MV-4-11 (cell line): ENCODE measurements around the gene TOPAZ1.

Source experiments
- DNase-seq: peaks from one replicate; lab custom pipeline; 2025; lab: John Stamatoyannopoulos, UW

TOPAZ1 gene

DNA sequence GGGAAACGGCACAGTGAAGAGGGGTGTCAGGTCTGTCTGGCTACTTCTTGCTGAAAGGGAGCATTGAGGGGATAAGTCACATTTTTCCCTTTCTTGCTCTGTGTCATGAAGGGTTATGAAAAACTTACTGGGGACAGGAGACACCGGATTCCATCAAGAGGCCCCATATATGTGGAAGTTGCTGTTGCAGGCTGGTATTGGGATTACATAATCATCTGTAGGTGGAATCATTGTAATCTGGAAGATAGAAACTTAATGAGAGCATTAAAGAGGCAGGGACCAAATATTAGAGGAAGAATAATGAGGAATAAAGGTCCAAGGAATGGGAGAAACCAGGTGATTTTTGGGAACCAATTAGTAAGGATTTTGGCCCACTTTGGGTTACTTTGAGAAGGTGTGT lies 92.6 kb downstream of the TOPAZ1 start:
- no peak for DNase-seq

DNA sequence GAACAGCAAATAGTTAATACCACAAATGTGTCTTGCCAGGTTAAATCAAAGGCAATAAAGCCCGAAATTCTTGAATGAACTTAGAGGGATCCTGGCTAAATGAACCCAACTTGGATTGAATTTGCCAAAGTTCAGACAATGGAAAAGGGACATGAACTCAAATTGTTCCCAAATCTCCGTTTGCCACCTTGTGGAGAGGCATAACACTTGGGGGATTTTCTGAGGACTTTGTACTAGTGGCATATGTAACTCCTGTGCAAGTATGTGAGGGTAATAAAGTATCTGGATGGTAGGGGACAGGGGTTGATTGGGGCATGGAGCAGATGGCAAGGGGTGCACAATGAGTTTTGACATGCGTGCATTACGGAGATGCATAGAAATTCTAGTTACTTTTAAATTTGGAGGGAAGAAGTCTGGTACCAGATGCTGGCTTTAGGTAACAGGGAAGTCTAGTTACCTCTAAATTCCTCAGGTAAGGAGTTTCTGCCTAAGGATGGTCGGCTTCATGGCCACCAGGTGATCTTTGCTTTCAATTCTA lies 95.6 kb downstream of the TOPAZ1 start:
- DNase-seq: no peak

DNA sequence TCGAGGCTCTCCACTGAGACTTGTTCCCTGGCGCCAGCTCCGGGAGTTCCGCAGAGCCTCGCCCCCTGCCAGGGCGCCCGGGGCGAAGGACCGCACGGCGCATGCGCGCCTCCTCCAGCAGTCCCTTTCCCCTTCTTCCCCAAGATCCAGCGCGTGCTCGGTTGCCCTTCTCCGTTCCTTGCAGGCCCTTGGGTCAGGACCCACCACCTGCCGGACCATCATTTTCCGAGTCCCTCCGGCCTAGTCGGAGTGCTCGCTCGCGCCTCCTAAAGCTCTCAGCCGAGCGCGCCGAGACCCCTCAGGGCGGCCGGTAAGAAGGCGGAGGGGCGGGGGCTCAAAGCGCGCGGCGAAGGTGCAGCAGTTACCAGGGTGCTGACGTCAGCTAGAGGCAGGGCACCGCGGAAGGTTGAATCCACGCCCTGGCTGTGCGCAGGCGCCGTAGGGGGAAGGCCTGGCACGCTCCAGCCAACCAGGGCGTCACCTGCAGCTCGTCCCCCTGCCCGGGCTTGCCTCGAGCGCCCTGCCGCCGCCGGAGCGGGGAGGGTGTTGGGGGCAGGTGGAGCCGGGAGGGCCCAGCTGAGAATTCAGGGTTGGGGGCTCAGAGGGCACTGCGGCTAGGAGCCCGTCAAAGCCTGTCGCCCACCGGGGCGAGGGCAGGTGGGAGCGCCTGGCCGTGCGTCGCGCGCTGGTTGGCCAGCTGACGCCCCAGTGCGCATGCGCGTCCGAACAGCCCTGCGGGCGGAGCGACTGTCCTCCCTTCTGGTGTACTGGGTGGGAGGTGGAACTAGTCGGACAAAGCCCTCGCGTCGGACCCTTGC lies 96.5 kb downstream of the TOPAZ1 start, which contains the start of gene TCAIM:
TCAIM (plus strand) TSS at position 757 of the 818 bp plus-strand sequence. CDS start 16,017 bp downstream, outside the sequence.
- DNase-seq: peak; percentile 95

DNA sequence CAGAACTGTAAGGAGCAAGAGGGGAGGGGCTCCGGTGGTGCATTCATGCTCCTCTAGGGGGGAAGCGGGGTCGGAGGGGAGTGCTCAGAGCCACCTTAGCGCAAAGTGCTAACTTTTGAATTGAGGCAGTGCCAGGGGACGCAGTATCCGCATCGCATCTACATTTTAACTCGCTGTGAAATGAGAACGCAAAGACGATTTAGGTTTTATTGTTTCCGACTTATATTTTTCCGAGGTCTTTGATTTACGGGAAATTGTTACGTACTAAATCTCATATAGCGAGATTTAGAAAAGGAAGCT lies 97.1 kb downstream of the TOPAZ1 start:
- no peak for DNase-seq

DNA sequence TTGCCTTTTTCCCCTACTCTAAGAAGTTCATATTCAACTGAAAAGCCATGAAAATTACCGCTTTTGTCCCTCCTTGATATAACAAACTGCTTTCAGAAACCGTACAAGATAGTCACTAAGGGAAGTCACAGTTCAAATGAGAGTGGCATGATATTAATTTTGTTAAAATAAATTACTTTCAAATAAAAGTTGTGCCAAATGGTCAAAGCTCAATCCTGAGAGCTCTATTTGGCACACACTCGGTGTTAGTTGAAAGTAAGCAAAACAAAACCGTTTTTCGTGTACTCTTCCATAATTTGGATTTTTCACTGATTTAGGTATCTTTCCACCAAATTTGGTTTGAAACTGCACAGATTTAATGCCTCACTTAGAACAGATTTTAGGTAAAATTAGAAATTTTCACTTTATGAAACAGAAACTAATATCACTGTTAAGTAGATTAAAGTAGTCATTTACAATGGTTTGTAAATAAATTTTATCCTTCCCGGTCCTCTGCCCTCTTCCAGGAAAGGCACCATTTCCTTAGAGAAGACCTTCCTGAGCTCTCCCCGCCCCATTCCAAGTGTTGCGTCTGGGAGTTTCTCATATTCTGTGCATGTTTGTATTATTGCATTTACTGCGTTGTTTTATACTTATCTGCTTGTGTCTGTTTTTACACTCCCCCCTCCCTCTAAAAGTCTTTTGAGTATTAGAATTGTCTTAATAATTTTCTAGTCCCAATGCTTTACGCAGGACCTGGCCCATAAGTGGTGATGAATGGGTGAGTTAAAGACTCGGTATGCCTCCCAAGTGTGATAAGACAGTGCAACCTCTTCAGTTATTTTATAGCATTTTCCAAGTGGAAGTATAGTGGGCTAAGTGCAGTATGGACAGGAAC lies 97.7 kb downstream of the TOPAZ1 start:
- DNase-seq: no peak

DNA sequence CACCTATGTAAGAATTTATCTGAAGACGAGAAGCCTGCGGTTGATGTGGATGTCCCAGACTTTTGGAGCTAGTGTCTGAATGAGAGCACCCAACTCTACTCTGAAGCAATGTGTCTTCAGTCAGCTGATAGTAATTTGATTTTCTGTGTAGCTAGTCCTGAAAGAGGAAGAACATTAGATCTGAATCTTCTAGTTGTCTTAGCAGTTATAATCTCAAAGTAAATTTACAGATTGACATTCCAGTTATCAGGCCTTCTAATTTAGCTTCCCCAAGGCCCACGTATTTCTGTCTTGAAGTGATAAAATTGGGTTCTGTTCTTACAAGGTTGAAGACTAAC lies 98.3 kb downstream of the TOPAZ1 start:
- DNase-seq: peak; percentile 60

DNA sequence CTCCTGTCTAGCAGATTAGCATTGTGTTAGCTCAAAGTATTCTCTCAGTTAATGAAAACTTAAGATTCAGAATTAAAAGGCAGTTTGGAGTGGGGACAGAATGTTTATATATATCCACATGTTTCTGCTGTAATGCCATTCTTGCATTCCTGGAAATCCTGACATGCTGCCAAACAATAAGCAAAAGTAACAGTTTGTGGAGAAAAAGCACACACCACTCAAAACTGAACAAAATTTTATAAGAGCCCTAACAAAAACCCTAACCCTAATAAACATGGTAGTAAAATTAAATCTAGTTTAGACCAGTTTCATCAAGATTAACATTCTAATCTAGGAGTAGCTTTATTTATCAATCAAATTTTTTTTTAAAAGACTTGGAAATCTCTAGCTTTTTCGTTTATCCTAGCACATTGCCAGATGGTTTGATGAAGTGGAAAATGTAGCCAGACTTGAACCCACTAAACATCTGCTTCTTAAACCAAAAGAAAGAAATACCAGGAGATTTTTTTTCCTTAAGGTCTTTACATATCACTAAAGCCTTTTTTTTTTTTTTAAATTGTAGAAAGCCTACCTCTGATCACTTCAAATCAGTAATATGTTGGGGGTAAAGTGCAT lies 100.6 kb downstream of the TOPAZ1 start:
- no peak for DNase-seq

DNA sequence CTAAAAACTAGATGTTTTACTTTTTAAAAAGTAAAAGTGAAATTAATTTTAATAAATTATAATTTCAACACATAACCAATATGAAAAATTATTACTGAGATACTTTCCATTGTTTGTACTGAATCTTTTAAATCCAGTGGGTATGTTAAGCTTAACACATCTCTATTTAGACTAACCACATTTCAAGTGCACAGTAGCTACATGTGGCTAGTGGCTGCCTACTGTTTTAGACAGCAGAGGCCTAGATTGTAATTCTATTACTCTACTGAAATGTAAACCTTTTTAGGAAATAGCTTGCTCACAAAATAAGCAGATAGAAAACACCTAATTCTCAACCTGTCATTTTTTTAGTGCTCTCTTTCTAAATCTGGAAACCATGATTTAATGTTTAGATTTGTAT lies 101.7 kb downstream of the TOPAZ1 start:
- DNase-seq: no peak

DNA sequence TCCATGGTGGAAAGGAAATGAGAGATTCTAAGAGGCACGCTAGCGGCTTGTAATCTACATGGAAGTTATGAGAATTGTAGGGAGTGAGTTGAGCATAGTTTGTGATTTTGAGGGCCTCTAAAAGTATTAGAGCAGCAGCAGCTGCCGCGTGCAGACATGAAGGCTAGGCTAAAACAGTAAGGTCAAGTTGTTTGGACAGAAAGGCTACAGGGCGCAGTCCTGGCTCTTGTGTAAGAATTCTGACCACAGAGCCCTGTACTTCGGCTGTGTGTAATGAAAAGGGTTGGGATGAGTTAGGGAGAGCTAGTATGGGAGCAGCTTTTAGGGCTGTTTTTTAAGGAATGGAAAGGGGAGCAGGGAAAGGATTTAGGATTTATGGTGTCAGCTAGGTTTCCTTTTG lies 104.9 kb downstream of the TOPAZ1 start:
- peak; percentile 16 for DNase-seq

DNA sequence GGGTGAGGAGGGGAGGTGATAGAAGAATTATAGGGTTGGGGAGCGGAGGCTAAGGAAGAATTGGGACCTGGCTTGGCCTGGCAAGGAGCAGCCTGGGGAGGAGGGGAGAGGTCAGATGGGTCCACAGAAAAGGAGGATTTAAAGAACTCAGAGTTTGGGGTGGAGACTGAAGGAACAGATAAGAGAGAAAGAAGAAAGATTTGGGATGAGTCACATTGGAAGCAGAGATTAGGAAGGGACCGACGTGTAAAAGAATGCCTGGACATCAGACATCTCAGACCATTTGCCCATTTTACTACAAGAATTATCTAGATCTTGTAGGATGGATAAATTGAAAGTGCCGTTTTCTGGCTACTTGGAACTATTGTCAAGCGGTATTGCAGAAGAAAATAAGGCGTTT lies 107.3 kb downstream of the TOPAZ1 start:
- no peak for DNase-seq

DNA sequence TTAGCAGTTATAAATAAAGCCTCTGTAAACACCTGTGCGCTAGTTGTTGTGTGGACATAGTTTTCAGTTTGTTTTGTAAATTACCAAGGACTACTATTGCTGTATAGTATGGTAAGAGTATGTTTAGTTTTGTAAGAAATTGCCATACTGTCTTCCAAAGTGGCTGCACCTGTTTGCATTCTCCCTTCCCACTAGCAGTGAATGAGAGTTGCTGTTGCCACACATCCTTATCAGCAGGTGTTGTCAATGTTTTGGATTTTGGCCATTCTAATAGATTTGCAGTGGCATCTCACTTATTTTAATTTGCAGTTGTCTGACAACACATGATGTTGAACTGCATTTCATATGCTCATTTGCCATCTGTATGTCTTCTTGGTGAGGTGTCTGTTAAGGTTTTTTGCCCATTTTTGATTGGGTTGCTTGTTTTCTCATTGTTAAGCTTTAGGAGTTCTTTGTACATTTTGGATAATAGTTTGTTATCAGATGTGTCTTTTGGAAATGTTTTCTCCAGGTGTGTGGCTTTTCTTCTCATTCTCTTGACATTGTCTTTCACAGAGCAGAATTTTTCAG lies 111.8 kb downstream of the TOPAZ1 start:
- DNase-seq: no peak

DNA sequence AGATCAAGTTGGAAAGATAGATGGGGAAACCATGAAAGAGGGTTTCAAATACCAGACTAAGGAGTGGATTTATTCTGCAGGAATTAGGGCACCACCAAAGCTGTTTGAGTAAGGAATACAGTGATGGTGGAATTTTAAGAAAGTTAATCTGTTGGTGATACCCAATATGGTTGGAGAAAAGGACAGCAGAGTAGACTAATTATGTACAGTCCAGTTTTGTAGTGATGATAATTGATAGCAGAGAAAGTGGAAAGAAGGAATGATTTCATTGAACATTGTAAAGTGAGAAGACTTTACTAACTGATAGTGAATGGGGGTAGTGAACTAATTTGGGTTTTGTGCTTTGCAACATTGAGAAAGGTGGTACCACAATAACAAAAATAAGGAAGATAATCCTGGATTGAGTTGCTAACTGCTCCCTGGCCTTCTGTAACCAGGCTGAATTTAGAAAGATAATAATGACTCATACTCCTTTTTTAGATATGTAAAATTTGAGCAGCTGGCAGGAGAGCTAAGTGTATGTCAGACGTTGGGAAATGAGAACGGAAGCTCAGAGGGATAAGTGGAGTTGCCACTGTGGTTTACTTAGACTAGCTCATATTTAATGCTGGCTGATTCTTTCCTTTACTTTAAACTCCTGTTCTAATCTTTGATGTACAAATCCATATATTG lies 113.8 kb downstream of the TOPAZ1 start:
- peak; percentile 95 for DNase-seq

DNA sequence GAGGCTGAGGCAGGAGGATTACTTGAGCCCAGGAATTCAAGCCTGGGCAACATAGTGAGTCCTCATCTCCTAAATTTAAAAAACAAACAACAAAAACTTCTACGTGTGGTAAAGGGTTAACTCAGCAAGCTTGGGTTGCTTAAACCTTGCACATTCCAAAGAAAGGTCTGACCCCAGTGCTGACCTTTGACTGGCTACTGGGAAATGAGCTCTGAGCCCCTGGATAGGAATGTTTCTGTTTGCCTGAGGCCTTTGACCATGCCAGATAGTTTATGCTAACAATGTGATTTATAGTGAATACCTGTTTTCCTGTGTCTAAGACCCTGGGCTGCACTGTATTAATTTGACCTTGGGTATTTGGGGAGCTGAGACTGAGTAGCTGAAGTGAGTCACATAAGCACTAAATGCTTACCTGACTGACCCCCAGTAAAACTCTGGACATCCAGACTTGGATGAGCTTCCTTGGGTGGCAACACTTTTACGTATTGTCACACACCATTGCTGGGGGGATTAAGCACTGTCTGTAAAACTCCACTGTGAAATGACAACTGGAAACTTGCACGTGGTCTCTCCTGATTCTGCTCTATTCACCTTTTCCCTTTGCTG lies 117.6 kb downstream of the TOPAZ1 start:
- no peak for DNase-seq

DNA sequence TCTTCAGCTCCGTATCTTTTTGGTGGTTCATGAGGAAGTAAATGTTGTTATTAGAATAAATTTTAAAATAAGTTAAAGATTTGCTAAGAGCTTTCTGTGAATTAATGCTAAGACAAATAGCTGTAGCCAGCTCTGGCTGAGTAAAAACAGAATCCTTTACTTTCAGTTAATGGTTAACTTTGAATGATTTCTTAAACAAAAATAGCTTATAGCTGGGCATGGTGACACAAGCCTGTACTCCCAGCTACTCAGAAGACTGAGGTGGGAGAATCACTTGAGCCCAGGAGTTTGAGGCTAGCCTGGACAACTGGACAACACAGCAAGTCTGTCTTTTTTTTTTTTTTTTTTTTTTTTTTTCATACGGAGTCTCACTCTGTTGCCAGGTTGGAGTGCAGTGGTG lies 121.9 kb downstream of the TOPAZ1 start:
- no peak for DNase-seq

DNA sequence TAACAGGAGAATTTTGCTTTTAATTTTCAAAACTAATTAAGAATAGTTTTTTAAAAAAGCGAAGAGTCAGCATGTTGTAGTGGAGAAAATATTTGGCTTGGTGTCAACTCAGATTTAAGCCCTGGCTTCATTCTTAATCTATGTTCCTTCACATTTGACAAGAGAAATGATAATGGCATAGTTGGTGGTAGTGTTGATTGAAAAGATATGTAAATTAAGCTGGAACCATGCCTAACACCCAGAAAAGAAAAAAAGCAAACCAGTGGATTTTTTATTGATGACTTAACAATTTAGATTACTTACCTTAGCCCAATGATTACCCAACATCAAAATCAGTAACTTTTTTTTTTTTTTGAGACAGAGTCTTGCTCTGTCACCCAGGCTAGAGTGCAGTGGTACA lies 124.3 kb downstream of the TOPAZ1 start:
- no peak for DNase-seq

DNA sequence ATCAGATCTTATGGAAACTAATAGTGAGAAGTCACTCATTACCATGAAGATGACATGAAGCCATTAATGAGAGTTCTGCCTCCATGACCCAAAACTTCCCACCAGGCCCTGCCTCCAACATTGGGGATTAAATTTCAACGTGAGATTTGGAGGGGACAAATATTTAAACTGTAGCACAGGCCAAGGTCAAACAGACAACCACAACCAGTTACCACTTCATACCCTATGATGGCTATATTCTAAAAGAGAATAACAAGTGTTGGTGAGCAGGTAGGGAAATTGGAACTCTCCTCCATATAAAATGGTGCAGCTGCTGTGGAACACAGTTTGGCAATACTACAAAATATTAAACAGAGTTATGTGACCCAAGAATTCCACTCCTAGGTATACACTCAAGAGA lies 133.8 kb downstream of the TOPAZ1 start:
- no peak for DNase-seq
